GM12872 (cell line): ENCODE measurements around the gene TRAF1.

Source experiments
- CTCF ChIP-seq: IDR thresholded peaks from 3 replicates; pipeline ENCODE4 v1.5.1; 2011; ENCODE audit warnings: low read depth, mild to moderate bottlenecking, low read length, moderate library complexity; ENCODE audit not compliant: insufficient read depth

The TRAF1 gene

DNA sequence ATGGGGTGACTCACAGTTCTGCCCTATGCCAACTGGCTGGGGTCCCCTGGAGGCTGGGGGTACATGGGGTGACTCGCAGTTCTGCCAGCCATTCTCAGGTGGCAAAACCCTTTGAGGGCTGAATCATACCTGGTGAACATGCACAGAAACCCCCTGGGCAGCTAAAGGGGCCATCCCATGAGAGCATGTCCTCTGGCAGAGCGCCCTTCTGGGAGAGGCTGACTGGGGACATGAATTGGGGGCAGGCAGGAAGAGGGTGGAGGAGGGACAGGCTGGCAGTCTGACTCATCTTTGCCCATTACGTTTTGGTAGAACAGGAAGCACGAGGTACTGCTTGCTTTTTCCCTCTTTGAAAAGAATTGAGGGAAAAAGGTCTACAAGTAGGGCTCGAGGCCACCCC, 16.7 kb downstream of the TRAF1 start:
- no peak for TF ChIP-seq CTCF

DNA sequence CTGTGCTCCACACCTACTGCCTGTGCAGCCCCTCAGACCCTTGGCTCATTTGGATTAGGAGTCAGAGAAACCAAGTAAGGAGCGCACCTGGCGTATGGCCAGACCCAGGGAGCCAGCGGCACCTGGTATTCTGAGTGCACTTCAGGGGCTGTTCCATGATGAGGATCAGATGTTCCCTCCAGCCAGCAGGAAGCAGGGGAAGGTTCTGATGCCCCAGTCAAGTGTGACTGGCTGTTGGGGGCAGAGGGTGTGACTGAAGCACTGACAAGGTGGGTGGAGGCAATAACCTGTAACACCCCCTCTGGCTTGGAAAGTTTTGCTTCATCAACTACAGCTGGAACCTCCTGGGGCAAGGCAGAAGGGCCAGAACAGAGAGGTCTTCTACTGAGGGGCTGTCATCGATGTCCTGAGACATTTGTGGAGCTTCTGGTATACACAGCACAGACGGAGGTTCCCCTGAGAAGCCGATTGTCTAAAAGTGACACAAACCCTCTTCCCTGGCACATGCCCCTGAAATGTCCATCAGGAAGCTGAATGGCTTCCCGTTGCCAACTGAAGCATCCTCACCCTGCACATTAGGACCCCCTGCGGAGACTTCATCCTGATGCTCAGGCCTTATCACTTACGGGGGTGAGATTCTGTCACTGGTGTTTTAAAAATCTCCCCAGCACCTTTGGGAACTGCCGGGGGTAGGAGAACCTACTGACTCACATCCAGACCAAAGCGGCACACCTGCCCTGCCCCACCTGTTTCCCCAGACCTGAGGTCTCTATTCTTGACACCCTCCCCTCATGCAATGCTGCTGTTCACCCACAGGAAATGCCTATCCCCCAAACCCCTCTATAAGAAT, 21.1 kb downstream of the TRAF1 start:
- no peak for TF ChIP-seq CTCF

- no peak for TF ChIP-seq CTCF
These were observed 21.7 kb downstream of the TRAF1 start for GRCh38 chr9:120904978-120905301.

DNA sequence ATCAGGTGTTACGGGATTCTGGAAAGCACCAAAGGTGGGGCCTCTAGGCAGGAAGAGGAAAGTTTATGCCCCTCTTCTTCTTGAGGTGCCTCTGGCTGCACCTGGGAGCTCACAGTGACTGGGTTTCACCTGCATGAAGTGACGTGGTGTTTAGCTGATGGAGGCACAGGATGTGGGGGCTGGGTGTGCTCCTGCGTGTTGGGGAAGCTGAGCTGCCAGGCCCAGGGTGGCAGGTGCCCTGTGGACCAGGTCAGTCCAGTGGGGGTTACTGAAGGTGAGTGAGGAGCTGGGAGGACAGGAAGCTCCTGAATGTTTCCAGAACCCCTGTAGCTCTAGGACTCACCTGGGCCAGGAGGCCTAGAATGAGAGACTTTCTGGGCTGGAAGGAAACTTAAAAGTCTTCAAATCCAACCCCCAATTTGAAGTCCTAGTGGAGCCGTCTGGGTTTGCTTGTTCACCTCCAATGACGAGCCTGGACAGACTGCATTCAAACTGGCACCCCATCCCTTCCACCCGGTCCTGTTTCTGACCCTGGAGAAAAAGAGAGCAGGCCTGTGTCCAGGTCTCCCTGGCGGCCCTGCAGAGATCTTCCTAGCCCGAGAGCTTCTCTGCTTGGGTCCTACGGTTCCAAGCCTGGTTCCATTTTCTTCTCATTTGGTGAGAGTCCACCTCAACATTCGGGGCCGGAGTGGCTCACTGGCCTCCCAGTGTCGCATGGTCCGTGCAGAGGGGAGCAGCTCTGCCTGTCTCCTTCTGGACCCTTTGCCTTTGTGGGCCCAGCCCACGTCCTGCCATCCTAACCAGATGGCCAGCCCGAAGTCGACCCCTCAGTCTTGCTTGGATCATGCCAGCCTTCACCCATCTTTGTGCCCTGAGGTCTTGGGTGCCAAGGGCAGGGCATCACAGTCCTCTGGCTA, 22.3 kb downstream of the TRAF1 start:
- no peak for TF ChIP-seq CTCF

DNA sequence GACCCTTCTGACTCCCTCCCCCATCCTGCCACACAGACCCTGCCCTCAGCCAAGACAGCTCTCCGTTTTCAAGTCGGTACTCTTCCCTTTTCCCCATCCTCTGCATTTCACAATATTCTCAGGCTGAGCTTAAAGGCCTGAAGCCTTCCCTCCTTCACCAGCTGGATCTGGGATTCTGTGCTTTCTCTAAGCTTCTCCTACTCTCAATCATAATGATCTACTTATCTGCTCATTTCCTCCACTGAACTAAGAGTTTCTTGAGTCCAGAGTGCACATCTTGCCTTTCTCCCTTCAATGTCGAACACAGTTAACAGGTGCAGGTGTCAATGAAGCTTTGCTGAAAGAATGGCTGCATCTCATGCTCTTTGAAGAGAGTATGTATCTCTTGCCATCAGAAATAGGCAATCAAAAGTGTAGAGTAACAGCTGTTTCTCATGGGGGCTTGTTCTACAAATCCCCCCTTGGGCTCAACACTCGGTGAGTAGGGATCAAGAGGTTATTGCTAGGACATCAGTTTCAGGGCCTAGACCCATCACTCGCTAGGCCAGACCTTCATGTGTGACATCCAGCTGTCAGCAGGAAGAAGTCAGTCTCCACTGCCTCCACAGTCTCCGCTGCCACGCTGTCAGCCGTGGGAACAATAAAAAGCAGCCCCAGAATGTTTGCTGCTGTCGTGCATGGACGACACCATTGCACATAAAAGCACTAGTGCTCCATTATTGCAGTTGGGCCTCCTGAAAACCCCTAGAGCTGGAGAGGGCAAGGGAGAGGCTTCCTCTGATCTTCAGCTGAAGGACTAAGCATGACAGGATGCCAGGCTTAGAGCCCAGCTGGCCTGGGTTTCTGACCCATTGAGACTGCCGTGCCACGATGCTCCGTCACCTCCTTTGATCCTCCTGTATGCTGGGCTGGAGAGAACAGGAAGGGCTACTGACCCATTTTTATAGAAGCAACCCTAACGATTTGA, 23.7 kb downstream of the TRAF1 start:
- TF ChIP-seq CTCF = no peak

DNA sequence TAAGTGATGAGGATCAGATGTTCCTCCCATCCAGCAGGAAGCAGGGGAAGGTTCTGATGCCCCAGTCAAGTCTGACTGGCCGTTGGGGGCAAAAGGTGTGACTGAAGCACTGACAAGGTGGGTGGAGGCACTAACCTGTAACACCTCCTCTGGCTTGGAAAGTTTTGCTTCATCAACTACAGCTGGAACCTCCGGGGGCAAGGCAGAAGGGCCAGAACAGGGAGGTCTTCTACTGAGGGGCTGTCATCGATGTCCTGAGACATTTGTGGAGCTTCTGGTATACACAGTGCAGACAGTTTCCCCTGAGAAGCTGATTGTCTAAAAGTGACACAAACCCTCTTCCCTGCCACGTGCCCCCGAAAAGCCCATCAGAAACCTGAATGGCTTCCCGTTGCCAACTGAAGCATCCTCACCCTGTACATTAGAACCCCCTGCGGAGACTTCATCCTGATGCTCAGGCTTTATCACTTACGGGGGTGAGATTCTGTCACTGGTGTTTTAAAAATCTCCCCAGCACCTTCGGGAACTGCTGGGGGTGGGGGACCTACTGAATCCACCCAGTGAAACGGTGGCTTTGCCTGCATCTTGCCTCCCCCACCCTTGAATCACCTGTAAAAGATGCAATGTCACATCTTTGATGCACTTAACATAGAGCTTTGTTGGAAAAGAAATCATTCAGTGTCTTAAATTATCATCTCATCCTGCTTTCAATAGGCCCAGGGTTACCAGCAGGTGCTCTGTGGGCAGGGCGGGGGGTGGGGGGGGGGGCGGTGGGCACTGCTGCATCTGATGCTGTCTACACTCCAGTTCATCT, 24.6 kb downstream of the TRAF1 start:
- no peak for TF ChIP-seq CTCF
